GM12873 (cell line): ENCODE data around the gene IQGAP3.
A peak's percentile ranks its signal among the peaks of the same experiment; 100 is the strongest.

Experiments
- TF ChIP-seq, protein P1 (sequence below): IDR thresholded peaks from 2 replicates; pipeline ENCODE4 v1.5.1; 2012; ENCODE audit warnings: low read depth, mild to moderate bottlenecking, moderate library complexity, low read length, control low read depth; ENCODE audit not compliant: insufficient read depth; ENCODE audit errors: missing control alignments

The IQGAP3 gene

DNA sequence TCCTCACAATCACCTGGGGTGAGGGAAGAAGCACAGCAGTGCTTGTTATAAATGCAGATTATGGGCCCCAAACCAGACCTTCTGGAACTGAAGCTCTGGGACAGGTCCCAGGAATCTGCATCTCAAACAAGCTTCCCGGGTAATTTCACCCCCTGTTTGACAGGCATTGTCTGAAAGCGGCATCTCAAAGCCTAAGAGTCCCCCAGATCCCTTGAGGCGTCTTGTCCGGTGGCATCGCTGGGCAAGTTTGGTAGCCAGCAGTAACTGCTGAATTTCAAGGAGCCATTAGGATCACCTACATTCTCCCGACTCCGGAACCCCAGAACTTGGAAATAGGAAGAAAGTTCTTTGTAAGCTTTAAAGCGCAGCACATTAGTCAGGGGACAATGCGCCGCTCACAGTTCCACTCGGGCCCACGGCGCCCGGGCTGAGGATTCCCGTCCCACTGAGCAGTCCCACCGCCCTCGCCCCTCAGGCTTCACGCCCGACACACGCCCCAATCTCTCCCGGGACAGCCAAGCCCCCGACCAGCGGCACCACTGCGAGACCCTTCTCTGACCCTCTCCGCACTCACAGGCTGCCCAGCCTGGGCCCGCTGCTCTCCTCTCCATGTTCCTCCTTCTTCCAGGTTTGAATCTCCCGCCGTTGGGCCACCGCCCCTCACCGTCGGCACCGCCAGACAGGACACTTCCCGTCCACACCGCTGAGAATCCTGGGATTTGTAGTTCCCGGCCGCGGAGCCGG lies at the start of gene IQGAP3:
Gene IQGAP3, minus strand, starts transcription at position 647 of the 744 bp plus-strand sequence. Its CDS starts 36 bp downstream, at position 611.
- TF ChIP-seq, protein P1, sequence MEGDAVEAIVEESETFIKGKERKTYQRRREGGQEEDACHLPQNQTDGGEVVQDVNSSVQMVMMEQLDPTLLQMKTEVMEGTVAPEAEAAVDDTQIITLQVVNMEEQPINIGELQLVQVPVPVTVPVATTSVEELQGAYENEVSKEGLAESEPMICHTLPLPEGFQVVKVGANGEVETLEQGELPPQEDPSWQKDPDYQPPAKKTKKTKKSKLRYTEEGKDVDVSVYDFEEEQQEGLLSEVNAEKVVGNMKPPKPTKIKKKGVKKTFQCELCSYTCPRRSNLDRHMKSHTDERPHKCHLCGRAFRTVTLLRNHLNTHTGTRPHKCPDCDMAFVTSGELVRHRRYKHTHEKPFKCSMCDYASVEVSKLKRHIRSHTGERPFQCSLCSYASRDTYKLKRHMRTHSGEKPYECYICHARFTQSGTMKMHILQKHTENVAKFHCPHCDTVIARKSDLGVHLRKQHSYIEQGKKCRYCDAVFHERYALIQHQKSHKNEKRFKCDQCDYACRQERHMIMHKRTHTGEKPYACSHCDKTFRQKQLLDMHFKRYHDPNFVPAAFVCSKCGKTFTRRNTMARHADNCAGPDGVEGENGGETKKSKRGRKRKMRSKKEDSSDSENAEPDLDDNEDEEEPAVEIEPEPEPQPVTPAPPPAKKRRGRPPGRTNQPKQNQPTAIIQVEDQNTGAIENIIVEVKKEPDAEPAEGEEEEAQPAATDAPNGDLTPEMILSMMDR, result no peak

GRCh38 chr1:156619582-156619955 lies 47.2 kb upstream of the IQGAP3 start:
- TF ChIP-seq, protein P1, result no peak

- TF ChIP-seq, protein P1, result peak; percentile 74
Observed at GRCh38 chr1:156618853-156619581, 46.7 kb upstream of the IQGAP3 start, which contains the start of gene HAPLN2. TSS of gene HAPLN2 (plus strand) at chr1:156619415. CDS start at chr1:156623491, 4,076 bp downstream.

DNA sequence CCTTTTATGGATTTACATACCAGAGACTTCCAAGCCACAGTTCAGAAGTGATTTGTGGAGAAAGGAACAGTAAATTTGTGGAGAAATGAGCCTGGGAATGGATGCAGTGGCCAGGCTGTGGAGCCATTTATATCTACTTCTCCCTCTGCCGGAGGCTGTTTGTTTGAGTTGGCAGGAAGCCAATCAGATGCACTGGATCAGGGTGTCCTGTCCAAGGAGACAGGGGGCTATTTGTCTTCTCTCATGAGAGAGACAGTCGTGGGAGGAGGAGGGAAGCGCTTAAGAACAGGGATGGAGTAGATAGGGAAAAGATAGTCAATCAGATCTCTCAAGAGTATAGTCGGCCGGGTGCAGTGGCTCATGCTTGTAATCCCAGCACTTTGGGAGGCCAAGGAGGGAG lies 44.1 kb upstream of the IQGAP3 start:
- TF ChIP-seq, protein P1, result no peak

GRCh38 chr1:156615946-156616345 lies 43.6 kb upstream of the IQGAP3 start:
- TF ChIP-seq, protein P1, result no peak

DNA sequence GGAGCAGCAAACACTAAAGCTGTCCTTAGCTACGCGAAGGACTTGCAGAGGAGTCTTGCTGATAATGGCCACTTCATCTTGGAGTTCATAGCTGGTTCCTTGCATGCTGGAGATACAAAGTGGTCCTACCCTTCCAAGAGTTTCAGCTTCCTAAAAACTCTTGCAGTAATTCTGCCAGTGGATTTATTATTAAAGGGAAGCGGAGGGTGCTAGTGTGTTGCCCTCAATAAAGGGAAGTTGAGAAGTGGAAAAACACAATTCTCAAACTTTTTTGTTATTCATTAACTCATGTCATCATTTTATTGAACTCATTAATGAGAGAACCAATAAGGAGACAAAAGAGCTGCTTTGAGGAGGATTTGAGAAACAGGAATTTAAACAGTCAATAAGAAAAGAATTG lies 40.3 kb upstream of the IQGAP3 start:
- TF ChIP-seq, protein P1, result no peak

GRCh38 chr1:156608981-156609380 lies 36.6 kb upstream of the IQGAP3 start:
- TF ChIP-seq, protein P1, result peak; percentile 76
